PC-9 (cell line): ENCODE measurements around the gene LAMA5. TPM values are rescaled to one million over a fixed set of nuclear protein-coding genes. Genes with fewer than 3 reads are reported as not detected.
A peak's percentile ranks its signal among the peaks of the same experiment; 100 is the strongest.

Experiments
- BruUV-seq: library from RNA; stranded (reverse); fragments of 400-500 nt; replicated peaks from 2 replicates; lab custom pipeline; 2021; lab: Mats Ljungman, UMichigan
- CTCF ChIA-PET: fragments of 300-600 bp; sonication (Branson Sonifier 250); formaldehyde crosslinking; loops from one replicate; lab custom pipeline; 2022; ENCODE audit warnings: antibody characterized with exemption; lab: Charles Lee
- POLR2A ChIA-PET: fragments of 300-600 bp; sonication (Branson Sonifier 250); formaldehyde crosslinking; loops from one replicate; lab custom pipeline; 2022; ENCODE audit warnings: antibody characterized with exemption; ENCODE audit not compliant: unreplicated experiment; lab: Charles Lee
- DNase-seq, 2 experiments: peaks; one replicate each; pipeline versions ENCODE4 v3.0.0 to v3.0.0-alpha.2; 2015 to 2022; ENCODE audit warnings: mixed read lengths in 1 of 2
- H2AFZ ChIP-seq: fragments of 200-600 bp; sonication (generic); 2 replicates; pipeline ENCODE4 v1.8.1; 2017; ENCODE audit warnings: antibody characterized with exemption
- H3F3A ChIP-seq: fragments of 200-600 bp; sonication (generic); 2 replicates; pipeline ENCODE4 v1.8.1; 2017; ENCODE audit warnings: antibody characterized with exemption, mild to moderate bottlenecking, low read depth; ENCODE audit not compliant: insufficient read depth
- H3K27ac ChIP-seq: fragments of 200-600 bp; sonication (generic); 2 replicates; pipeline ENCODE4 v1.6.1; 2016; ENCODE audit warnings: mixed run types
- H3K27me3 ChIP-seq: fragments of 200-600 bp; sonication (generic); 2 replicates; pipeline ENCODE4 v1.6.1; 2016; ENCODE audit warnings: low read depth, mixed run types; ENCODE audit not compliant: insufficient read depth
- H3K36me3 ChIP-seq: fragments of 200-600 bp; sonication (generic); 2 replicates; pipeline ENCODE4 v1.6.1; 2016; ENCODE audit warnings: low read depth, mixed run types
- H3K4me1 ChIP-seq: fragments of 200-600 bp; sonication (generic); replicated peaks from 2 replicates; pipeline ENCODE4 v1.6.1; 2016; ENCODE audit warnings: mixed run types; ENCODE audit not compliant: insufficient read depth
- H3K4me2 ChIP-seq: fragments of 200-600 bp; sonication (generic); 2 replicates; pipeline ENCODE4 v1.6.1; 2017; ENCODE audit warnings: mixed run types
- H3K4me3 ChIP-seq: fragments of 200-600 bp; sonication (generic); 2 replicates; pipeline ENCODE4 v1.6.1; 2016; ENCODE audit warnings: mixed run types
- H3K79me2 ChIP-seq: fragments of 200-600 bp; sonication (generic); 2 replicates; pipeline ENCODE4 v1.6.1; 2017; ENCODE audit warnings: low read depth, mixed run types
- H3K9me2 ChIP-seq: fragments of 200-600 bp; sonication (generic); 2 replicates; pipeline ENCODE4 v1.8.1; 2017; ENCODE audit warnings: mild to moderate bottlenecking; ENCODE audit not compliant: insufficient read depth
- H3K9me3 ChIP-seq: fragments of 200-600 bp; sonication (generic); 2 replicates; pipeline ENCODE4 v1.8.1; 2016; ENCODE audit warnings: low read depth; ENCODE audit not compliant: insufficient read depth
- H4K20me1 ChIP-seq: fragments of 200-600 bp; sonication (generic); 2 replicates; pipeline ENCODE4 v1.8.1; 2017; ENCODE audit not compliant: insufficient read depth
- EZH2 ChIP-seq: fragments of 200-600 bp; sonication (generic); IDR thresholded peaks from 2 replicates; pipeline ENCODE4 v1.8.0; 2017; ENCODE audit warnings: antibody characterized with exemption, low read depth
- intact Hi-C: fragments of 100-400 bp; cut with micrococcal nuclease; formaldehyde crosslinking; loops from one replicate; pipeline ENCODE4 v1.10.0; 2022; ENCODE audit not compliant: unreplicated experiment
- total RNA-seq: library from RNA; stranded (reverse); gene quantifications from 2 replicates; pipeline ENCODE4 v1.2.3, GENCODE V29; 2021
- TF ChIP-seq, protein P1 (sequence below): fragments of 200-600 bp; sonication (generic); conservative IDR thresholded peaks from 2 replicates; pipeline ENCODE4 v1.6.1; 2017; ENCODE audit warnings: mixed run types, antibody characterized with exemption, mild to moderate bottlenecking, moderate library complexity

The LAMA5 gene
- total RNA-seq, 1 experiment from 2014 or later, result 700 TPM

DNA sequence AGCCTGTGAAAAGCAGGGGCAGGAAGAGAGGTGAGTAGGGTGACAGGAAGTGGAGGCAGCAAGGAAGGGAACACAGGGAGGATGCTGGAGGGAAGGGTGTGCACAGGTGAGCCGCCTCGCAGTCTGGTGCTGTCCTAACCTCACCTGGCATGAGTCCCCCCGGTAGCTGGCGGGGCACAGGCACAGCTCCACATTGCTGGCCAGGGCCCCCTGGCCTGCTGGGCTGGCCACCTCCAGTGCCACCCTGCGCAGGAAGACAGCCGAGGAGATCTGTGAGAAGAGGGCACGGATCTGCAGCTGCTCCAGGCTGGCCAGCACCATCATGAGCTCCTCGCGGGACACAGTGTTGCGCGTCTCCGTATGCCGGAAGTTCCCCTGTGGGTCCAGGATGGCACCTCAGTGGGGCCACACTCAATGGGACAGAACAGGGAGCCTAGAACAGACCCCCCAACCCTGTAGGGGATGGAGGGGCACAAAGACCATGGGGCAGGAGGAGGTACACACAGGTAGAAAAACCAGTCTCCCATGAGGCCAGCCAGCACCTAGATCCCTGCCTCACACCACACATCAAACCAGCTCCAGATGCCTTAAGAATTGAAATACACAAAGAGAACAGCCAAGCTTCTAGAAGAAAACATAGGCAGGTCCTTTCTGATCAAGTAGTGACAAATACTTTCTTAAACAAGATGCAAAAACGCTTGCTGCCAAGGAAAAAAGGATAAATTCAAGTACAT is 41.8 kb downstream of the LAMA5 start:
- peaks cover 72% of the 10 kb centered on the region for H3F3A ChIP-seq
- no TSS peak for BruUV-seq
- intact Hi-C loops, result no loop called here
- ChIA-PET POLR2A (interaction anchor here (0.7 kb wide), 1 partner anchor 24 kb away, joined by 3 read pairs; no protein-coding TSS in a partner anchor), CTCF (no interaction called here)
- no peaks in the 10 kb centered on the region for H3K4me1 ChIP-seq
- H3K9me2 ChIP-seq, result no peaks in the 10 kb centered on the region
- no peak overlapping the region for H2AFZ ChIP-seq
- peaks cover 16% of the 10 kb centered on the region for H3K36me3 ChIP-seq
- H3K27ac ChIP-seq, result no peak overlapping the region
- DNase-seq, result no peak
- 0 out of 2 replicates have a peak, but pooled peaks cover 4% of the 10 kb centered on the region for H3K79me2 ChIP-seq
- no peaks in the 10 kb centered on the region for H3K9me3 ChIP-seq
- TF ChIP-seq, protein P1, sequence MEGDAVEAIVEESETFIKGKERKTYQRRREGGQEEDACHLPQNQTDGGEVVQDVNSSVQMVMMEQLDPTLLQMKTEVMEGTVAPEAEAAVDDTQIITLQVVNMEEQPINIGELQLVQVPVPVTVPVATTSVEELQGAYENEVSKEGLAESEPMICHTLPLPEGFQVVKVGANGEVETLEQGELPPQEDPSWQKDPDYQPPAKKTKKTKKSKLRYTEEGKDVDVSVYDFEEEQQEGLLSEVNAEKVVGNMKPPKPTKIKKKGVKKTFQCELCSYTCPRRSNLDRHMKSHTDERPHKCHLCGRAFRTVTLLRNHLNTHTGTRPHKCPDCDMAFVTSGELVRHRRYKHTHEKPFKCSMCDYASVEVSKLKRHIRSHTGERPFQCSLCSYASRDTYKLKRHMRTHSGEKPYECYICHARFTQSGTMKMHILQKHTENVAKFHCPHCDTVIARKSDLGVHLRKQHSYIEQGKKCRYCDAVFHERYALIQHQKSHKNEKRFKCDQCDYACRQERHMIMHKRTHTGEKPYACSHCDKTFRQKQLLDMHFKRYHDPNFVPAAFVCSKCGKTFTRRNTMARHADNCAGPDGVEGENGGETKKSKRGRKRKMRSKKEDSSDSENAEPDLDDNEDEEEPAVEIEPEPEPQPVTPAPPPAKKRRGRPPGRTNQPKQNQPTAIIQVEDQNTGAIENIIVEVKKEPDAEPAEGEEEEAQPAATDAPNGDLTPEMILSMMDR, result no peak
- no peak for TF ChIP-seq EZH2
- no peaks in the 10 kb centered on the region for H3K27me3 ChIP-seq
- H4K20me1 ChIP-seq, result peaks cover 72% of the 10 kb centered on the region
- H3K4me3 ChIP-seq, result no peak overlapping the region
- H3K4me2 ChIP-seq, result no peak overlapping the region

DNA sequence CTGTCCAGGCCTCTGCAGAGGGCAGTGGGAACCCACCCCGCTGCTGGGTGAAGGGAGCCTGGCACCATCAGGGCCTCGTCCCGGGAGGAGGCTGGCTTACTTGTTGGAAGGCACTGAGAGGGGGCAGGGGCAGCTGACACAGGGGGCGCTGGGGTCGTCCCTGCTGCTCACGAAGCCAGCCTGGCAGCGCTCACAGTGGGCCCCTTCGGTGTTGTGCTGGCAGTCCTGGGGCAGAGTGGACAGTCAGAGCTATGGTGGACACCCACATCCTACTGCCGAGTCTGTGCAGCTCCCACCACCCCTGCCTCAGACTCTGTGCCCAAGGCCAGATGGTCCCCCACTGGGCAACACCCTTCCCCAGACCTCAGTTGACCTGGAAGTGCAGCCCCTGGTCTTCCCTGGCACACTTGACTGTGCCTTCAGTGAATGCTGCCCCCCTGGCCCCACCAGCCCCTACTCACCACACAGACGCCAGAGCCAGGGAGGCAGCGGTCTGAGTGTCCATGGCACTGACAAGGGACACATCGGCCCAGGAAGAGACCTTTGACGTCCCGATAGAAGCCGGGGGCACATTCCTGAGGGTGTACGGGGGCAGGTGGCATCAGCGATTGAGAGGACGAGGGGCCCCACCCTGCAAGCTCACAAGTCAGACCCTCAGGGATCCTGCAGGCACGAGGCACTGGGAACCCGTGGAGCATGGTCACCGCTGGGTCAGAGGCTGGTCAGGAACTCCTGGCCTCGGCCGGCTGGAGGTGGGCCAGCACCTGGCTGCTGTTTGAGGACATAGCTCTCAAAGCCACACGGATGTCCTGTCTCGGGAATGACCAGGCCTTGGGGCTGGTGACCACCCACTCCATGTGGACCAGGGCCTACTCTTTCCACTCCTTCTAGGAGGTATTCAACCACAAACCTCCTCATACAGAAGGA is 42.9 kb downstream of the LAMA5 start:
- TF ChIP-seq, protein P1, result no peak
- TF ChIP-seq EZH2, result no peak
- H3K4me1 ChIP-seq, result no peaks in the 10 kb centered on the region
- no peaks in the 10 kb centered on the region for H3K9me2 ChIP-seq
- no peak overlapping the region for H3K4me2 ChIP-seq
- H3K36me3 ChIP-seq, result peaks cover 14% of the 10 kb centered on the region
- no peak overlapping the region for H2AFZ ChIP-seq
- ChIA-PET CTCF (no interaction called here), POLR2A (no interaction called here)
- no peaks in the 10 kb centered on the region for H3K9me3 ChIP-seq
- no peaks in the 10 kb centered on the region for H3K79me2 ChIP-seq
- no peaks in the 10 kb centered on the region for H3K27me3 ChIP-seq
- peaks cover 66% of the 10 kb centered on the region for H4K20me1 ChIP-seq
- H3K4me3 ChIP-seq, result no peak overlapping the region
- TSS peak; percentile 18 for BruUV-seq
- H3K27ac ChIP-seq, result no peak overlapping the region
- DNase-seq, result no peak
- intact Hi-C loops, result no loop called here
- peaks cover 75% of the 10 kb centered on the region for H3F3A ChIP-seq

DNA sequence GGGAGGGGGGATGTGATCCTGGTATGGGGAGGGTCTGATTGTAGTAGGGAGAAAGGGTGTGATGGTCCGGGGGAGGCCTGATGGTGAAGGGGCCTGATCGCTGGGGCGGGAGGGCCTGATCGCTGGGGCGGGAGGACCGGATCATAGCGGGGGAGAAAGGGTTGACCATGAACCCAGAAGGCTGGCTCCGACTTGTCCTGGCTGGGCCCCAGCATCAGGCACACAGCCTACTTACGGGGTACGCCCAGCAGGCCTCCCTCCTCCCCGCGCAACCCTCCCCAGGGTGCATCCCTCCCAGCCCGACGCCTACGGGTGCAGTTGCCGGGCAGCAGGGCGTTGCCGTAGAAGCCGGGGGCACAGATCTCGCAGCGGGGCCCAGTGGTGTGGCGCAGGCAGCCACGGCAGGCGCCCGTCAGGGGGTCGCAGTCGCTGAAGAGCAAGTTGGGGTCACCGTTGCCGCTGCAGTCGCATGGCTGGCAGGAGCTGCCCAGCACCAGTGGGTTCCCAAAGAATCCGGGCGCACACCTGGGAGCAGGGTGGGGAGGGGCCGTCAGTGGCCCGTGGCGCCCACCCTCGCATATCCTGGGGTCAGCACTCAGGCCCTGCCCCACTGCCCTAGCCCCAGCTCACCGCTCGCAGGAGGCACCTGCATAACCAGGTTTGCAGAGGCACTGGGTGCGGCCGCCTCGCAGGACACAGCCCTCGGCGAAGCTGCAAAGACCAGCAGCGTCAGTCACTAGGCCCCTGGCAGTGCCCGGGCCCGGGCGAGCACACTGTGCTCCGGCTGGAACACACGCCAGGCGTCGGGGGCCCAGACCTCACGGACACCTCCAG is 43.7 kb downstream of the LAMA5 start:
- no peaks in the 10 kb centered on the region for H3K9me2 ChIP-seq
- peaks cover 75% of the 10 kb centered on the region for H3F3A ChIP-seq
- H3K4me3 ChIP-seq, result no peak overlapping the region
- H3K27ac ChIP-seq, result no peak overlapping the region
- TF ChIP-seq, protein P1, result no peak
- TF ChIP-seq EZH2, result no peak
- H2AFZ ChIP-seq, result no peak overlapping the region
- CTCF ChIA-PET, result no interaction called here
- H3K79me2 ChIP-seq, result no peaks in the 10 kb centered on the region
- H4K20me1 ChIP-seq, result peaks cover 66% of the 10 kb centered on the region
- H3K9me3 ChIP-seq, result no peaks in the 10 kb centered on the region
- no TSS peak for BruUV-seq
- H3K4me2 ChIP-seq, result no peak overlapping the region
- no peak for DNase-seq
- peaks cover 13% of the 10 kb centered on the region for H3K36me3 ChIP-seq
- H3K27me3 ChIP-seq, result no peaks in the 10 kb centered on the region
- POLR2A ChIA-PET, result no interaction called here
- H3K4me1 ChIP-seq, result no peaks in the 10 kb centered on the region
- intact Hi-C loops, result no loop called here
